Parathyroid adenoma (tissue), 2 donors: ENCODE measurements around the gene PRKCE.

ENCODE experiments used
- H2AFZ ChIP-seq: fragments of 300-600 bp; sonication (generic); one replicate; pipeline ENCODE4 v1.7.0; 2017; ENCODE audit warnings: antibody characterized with exemption, mild to moderate bottlenecking
- H3K27ac ChIP-seq: fragments of 300-600 bp; sonication (generic); one replicate; pipeline ENCODE4 v1.7.0; 2017
- H3K27me3 ChIP-seq: fragments of 300-600 bp; sonication (generic); one replicate; pipeline ENCODE4 v1.7.0; 2017; ENCODE audit warnings: low read length; ENCODE audit not compliant: control insufficient read depth, insufficient read depth
- H3K36me3 ChIP-seq: fragments of 300-600 bp; sonication (generic); one replicate; pipeline ENCODE4 v1.7.0; 2017; ENCODE audit warnings: low read length; ENCODE audit not compliant: control insufficient read depth, insufficient read depth
- H3K4me1 ChIP-seq: fragments of 300-600 bp; sonication (generic); one replicate; pipeline ENCODE4 v1.7.0; 2017; ENCODE audit warnings: control low read depth
- H3K4me2 ChIP-seq: fragments of 300-600 bp; sonication (generic); one replicate; pipeline ENCODE4 v1.7.0; 2017; ENCODE audit warnings: low read length
- H3K4me3 ChIP-seq: fragments of 300-600 bp; sonication (generic); one replicate; pipeline ENCODE4 v1.7.0; 2017; ENCODE audit warnings: low read depth, low read length
- H3K79me2 ChIP-seq: fragments of 300-600 bp; sonication (generic); one replicate; pipeline ENCODE4 v1.7.0; 2017; ENCODE audit warnings: control low read depth
- H3K9ac ChIP-seq: fragments of 300-600 bp; sonication (generic); one replicate; pipeline ENCODE4 v1.7.0; 2017; ENCODE audit warnings: mild to moderate bottlenecking
- H3K9me3 ChIP-seq: fragments of 300-600 bp; sonication (generic); one replicate; pipeline ENCODE4 v1.7.0; 2017; ENCODE audit warnings: low read length; ENCODE audit not compliant: control insufficient read depth
- CTCF ChIP-seq: fragments of 300-600 bp; sonication (generic); IDR thresholded peaks from one replicate; pipeline ENCODE4 v1.7.0; 2017; ENCODE audit warnings: antibody characterized with exemption, mild to moderate bottlenecking
- donor health status: primary hyperparathyroidism.

PRKCE gene

GRCh38 chr2:45936623-45936979, 285.1 kb downstream of the PRKCE start:
- Histone ChIP-seq H3K9me3 (no peaks in the 10 kb centered on the region), H3K36me3 (no peaks in the 10 kb centered on the region), H3K9ac (no peak overlapping the region), H3K27me3 (no peaks in the 10 kb centered on the region), H2AFZ (no peak overlapping the region), H3K4me3 (no peak overlapping the region), H3K27ac (no peak overlapping the region), H3K4me1 (peaks cover 27% of the 10 kb centered on the region), H3K79me2 (peaks cover 11% of the 10 kb centered on the region), H3K4me2 (no peak overlapping the region)
- TF ChIP-seq CTCF, result no peak

DNA sequence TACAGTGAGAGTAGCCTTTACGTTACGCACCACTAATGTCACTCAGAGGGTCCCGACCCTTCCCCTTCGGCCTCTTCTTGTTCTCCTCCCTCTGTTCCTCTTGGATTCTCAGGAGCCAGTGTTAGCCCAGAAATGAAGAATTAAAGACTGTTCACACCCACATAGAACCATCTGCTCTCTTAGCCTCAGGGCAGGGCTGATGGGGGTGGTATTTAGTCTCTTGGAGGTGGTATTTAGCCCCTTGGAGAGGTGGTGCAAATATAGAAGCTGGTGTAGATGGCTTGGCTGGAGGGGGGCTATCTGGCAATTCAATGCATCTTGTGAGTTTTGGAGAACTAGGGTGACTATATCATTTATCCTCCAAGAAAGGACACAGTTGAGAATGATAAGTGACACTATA, 286.5 kb downstream of the PRKCE start:
- Histone ChIP-seq H3K9ac (no peak overlapping the region), H3K4me1 (peaks cover 32% of the 10 kb centered on the region), H3K27ac (peak overlapping the region; percentile 83)

GRCh38 chr2:45938649-45939511, 287.4 kb downstream of the PRKCE start:
- Histone ChIP-seq H3K36me3 (no peaks in the 10 kb centered on the region), H2AFZ (peak overlapping the region; percentile 6), H3K79me2 (peaks cover 4% of the 10 kb centered on the region), H3K9ac (no peak overlapping the region), H3K27me3 (no peaks in the 10 kb centered on the region), H3K27ac (peak overlapping the region; percentile 83), H3K4me2 (peak overlapping the region; percentile 47), H3K4me3 (peak overlapping the region; percentile 39), H3K4me1 (peaks cover 32% of the 10 kb centered on the region), H3K9me3 (no peaks in the 10 kb centered on the region)
- no peak for TF ChIP-seq CTCF

More for the DNA sequence above, 286.5 kb downstream of the PRKCE start:
- no peaks in the 10 kb centered on the region for H3K9me3 ChIP-seq
- peak overlapping the region; percentile 47 for H3K4me2 ChIP-seq
- H2AFZ ChIP-seq, result no peak overlapping the region
- H3K79me2 ChIP-seq, result peaks cover 4% of the 10 kb centered on the region
- no peaks in the 10 kb centered on the region for H3K27me3 ChIP-seq
- no peak for TF ChIP-seq CTCF
- H3K4me3 ChIP-seq, result no peak overlapping the region
- no peaks in the 10 kb centered on the region for H3K36me3 ChIP-seq

GRCh38 chr2:45941531-45942236, 290.2 kb downstream of the PRKCE start:
- peaks cover 12% of the 10 kb centered on the region for H3K79me2 ChIP-seq
- TF ChIP-seq CTCF, result no peak
- no peaks in the 10 kb centered on the region for H3K9me3 ChIP-seq
- peaks cover 43% of the 10 kb centered on the region for H3K4me1 ChIP-seq
- no peaks in the 10 kb centered on the region for H3K36me3 ChIP-seq
- H3K27ac ChIP-seq, result peak overlapping the region; percentile 29
- no peak overlapping the region for H3K4me3 ChIP-seq
- H3K4me2 ChIP-seq, result no peak overlapping the region
- H3K27me3 ChIP-seq, result no peaks in the 10 kb centered on the region
- no peak overlapping the region for H2AFZ ChIP-seq
- no peak overlapping the region for H3K9ac ChIP-seq
